Measurements from ENCODE around the gene DIP2C. TPM values are rescaled to one million over a fixed set of nuclear protein-coding genes. Genes with fewer than 3 reads are reported as not detected.

The DIP2C gene
- total RNA-seq, 1 donor from 2014 or later: 10.1 TPM

GRCh38 chr10:274866-275265 is 414.6 kb downstream of the DIP2C start:
- H3K27me3 Mint-ChIP-seq (ENCODE audit: insufficient read depth, low read depth): peaks cover 4% of the 10 kb centered on the region
- Histone ChIP-seq H3K9ac (no peak overlapping the region), H3K79me2 (ENCODE audit: low read depth) (no peaks in the 10 kb centered on the region), H2AFZ (replicated peaks) (no peak overlapping the region), H3K4me2 (no peak overlapping the region), H3F3A (ENCODE audit: low read depth) (no peaks in the 10 kb centered on the region), H3K9me3 (ENCODE audit: low read depth) (no peaks in the 10 kb centered on the region), H3K27me3 (no peaks in the 10 kb centered on the region), H3K4me3 (no peak overlapping the region), H3K27ac (no peak overlapping the region), H3K4me1 (no peaks in the 10 kb centered on the region), H3K36me3 (no peaks in the 10 kb centered on the region), H4K20me1 (ENCODE audit: low read depth) (no peaks in the 10 kb centered on the region)
- H3K27ac Mint-ChIP-seq: no peak overlapping the region
- peaks cover 20% of the 10 kb centered on the region for H3K36me3 Mint-ChIP-seq
- no peaks in the 10 kb centered on the region for H3K9me3 Mint-ChIP-seq
- H3K4me1 Mint-ChIP-seq: peaks cover 12% of the 10 kb centered on the region
- no peak for DNase-seq (ENCODE audit: low spot score)
- TF ChIP-seq CTCF (IDR thresholded peaks at IDR 0.05): no peak
- TF ChIP-seq EZH2 (IDR thresholded peaks at IDR 0.05): no peak
- no peak overlapping the region for H3K4me3 Mint-ChIP-seq

GRCh38 chr10:273088-273487 is 416.4 kb downstream of the DIP2C start:
- H3K36me3 ChIP-seq: no peaks in the 10 kb centered on the region
- Mint-ChIP-seq H3K36me3 (peaks cover 13% of the 10 kb centered on the region), H3K27ac (no peak overlapping the region), H3K4me3 (no peak overlapping the region), H3K4me1 (peaks cover 22% of the 10 kb centered on the region), H3K27me3 (ENCODE audit: insufficient read depth, low read depth) (no peaks in the 10 kb centered on the region), H3K9me3 (no peaks in the 10 kb centered on the region)
- TF ChIP-seq EZH2phosphoT487 (IDR thresholded peaks at IDR 0.05): no peak
- TF ChIP-seq EZH2 (IDR thresholded peaks at IDR 0.05): no peak
- no peak overlapping the region for H3K4me3 ChIP-seq
- no peak for DNase-seq (ENCODE audit: low spot score)
- H3F3A ChIP-seq (ENCODE audit: low read depth): no peaks in the 10 kb centered on the region
- no peak overlapping the region for H2AFZ ChIP-seq (replicated peaks)
- H3K9ac ChIP-seq: no peak overlapping the region
- H3K4me1 ChIP-seq: peaks cover 7% of the 10 kb centered on the region
- no peaks in the 10 kb centered on the region for H3K79me2 ChIP-seq (ENCODE audit: low read depth)
- H3K4me2 ChIP-seq: no peak overlapping the region
- H4K20me1 ChIP-seq (ENCODE audit: low read depth): no peaks in the 10 kb centered on the region
- H3K27me3 ChIP-seq: no peaks in the 10 kb centered on the region
- no peaks in the 10 kb centered on the region for H3K9me3 ChIP-seq (ENCODE audit: low read depth)
- H3K27ac ChIP-seq: no peak overlapping the region

GRCh38 chr10:271722-272121 is 417.7 kb downstream of the DIP2C start:
- TF ChIP-seq EZH2 (IDR thresholded peaks at IDR 0.05): no peak
- TF ChIP-seq EZH2phosphoT487 (IDR thresholded peaks at IDR 0.05): no peak
- TF ChIP-seq CTCF (IDR thresholded peaks at IDR 0.05): no peak

GRCh38 chr10:271201-271600 is 418.3 kb downstream of the DIP2C start:
- Histone ChIP-seq H3K4me2 (no peak overlapping the region), H4K20me1 (ENCODE audit: low read depth) (no peaks in the 10 kb centered on the region), H2AFZ (replicated peaks) (no peak overlapping the region), H3K4me1 (peaks cover 7% of the 10 kb centered on the region), H3K9me3 (ENCODE audit: low read depth) (no peaks in the 10 kb centered on the region), H3K27me3 (no peaks in the 10 kb centered on the region), H3K4me3 (no peak overlapping the region), H3K9ac (no peak overlapping the region), H3F3A (ENCODE audit: low read depth) (no peaks in the 10 kb centered on the region), H3K79me2 (ENCODE audit: low read depth) (no peaks in the 10 kb centered on the region), H3K27ac (no peak overlapping the region), H3K36me3 (no peaks in the 10 kb centered on the region)
- Mint-ChIP-seq H3K4me1 (peaks cover 22% of the 10 kb centered on the region), H3K27me3 (ENCODE audit: insufficient read depth, low read depth) (peaks cover 3% of the 10 kb centered on the region), H3K4me3 (no peak overlapping the region), H3K9me3 (no peaks in the 10 kb centered on the region), H3K36me3 (peaks cover 2% of the 10 kb centered on the region), H3K27ac (no peak overlapping the region)
- no peak for DNase-seq (ENCODE audit: low spot score)
- TF ChIP-seq CTCF (IDR thresholded peaks at IDR 0.05) (no peak), EZH2phosphoT487 (IDR thresholded peaks at IDR 0.05) (no peak), EZH2 (IDR thresholded peaks at IDR 0.05) (no peak)

More at GRCh38 chr10:271722-272121, 417.7 kb downstream of the DIP2C start:
- Histone ChIP-seq H3K9me3 (ENCODE audit: low read depth) (no peaks in the 10 kb centered on the region), H3K27me3 (no peaks in the 10 kb centered on the region), H3K4me2 (no peak overlapping the region), H2AFZ (replicated peaks) (no peak overlapping the region), H3F3A (ENCODE audit: low read depth) (no peaks in the 10 kb centered on the region), H3K36me3 (no peaks in the 10 kb centered on the region), H3K79me2 (ENCODE audit: low read depth) (no peaks in the 10 kb centered on the region), H3K27ac (no peak overlapping the region), H3K4me1 (peaks cover 7% of the 10 kb centered on the region), H4K20me1 (ENCODE audit: low read depth) (no peaks in the 10 kb centered on the region), H3K9ac (no peak overlapping the region), H3K4me3 (no peak overlapping the region)
- H3K4me3 Mint-ChIP-seq: no peak overlapping the region
- no peak for DNase-seq (ENCODE audit: low spot score)
- peak overlapping the region; percentile 42 for H3K27ac Mint-ChIP-seq
- no peaks in the 10 kb centered on the region for H3K9me3 Mint-ChIP-seq
- H3K27me3 Mint-ChIP-seq (ENCODE audit: insufficient read depth, low read depth): peaks cover 3% of the 10 kb centered on the region
- H3K36me3 Mint-ChIP-seq: peaks cover 3% of the 10 kb centered on the region
- peaks cover 22% of the 10 kb centered on the region for H3K4me1 Mint-ChIP-seq

Measured in neural progenitor cell (in vitro differentiated cells).